ENCODE measurements around the gene C1QTNF4.

Gene C1QTNF4

GRCh38 chr11:47595029-47595428 lies 818 bp upstream of the C1QTNF4 start:
- no peak for TF ChIP-seq CTCF (IDR thresholded peaks at IDR 0.05; ENCODE audit: low read depth, low read length, missing control alignments)
- in situ Hi-C loops (cut with HindIII; ENCODE audit: low sequenced_read_pairs): no loop called here
- no peak overlapping the region for H3K4me3 ChIP-seq (ENCODE audit: low read depth, low read length)
- DNase-seq (ENCODE audit: low read depth): no peak

GRCh38 chr11:47593492-47593933 lies 698 bp downstream of the C1QTNF4 start:
- peak overlapping the region; percentile 37 for H3K4me3 ChIP-seq (ENCODE audit: low read depth, low read length)
- in situ Hi-C loops (cut with HindIII; ENCODE audit: low sequenced_read_pairs): no loop called here
- no peak for TF ChIP-seq CTCF (IDR thresholded peaks at IDR 0.05; ENCODE audit: low read depth, low read length, missing control alignments)
- no peak for DNase-seq (ENCODE audit: low read depth)

GRCh38 chr11:47592970-47593369 lies 1.2 kb downstream of the C1QTNF4 start:
- DNase-seq (ENCODE audit: low read depth): no peak
- no peak overlapping the region for H3K4me3 ChIP-seq (ENCODE audit: low read depth, low read length)
- in situ Hi-C loops (cut with HindIII; ENCODE audit: low sequenced_read_pairs): no loop called here
- no peak for TF ChIP-seq CTCF (IDR thresholded peaks at IDR 0.05; ENCODE audit: low read depth, low read length, missing control alignments)

- in situ Hi-C loops (cut with HindIII; ENCODE audit: low sequenced_read_pairs): no loop called here
- DNase-seq (ENCODE audit: low read depth): no peak
- no peak overlapping the region for H3K4me3 ChIP-seq (ENCODE audit: low read depth, low read length)
- TF ChIP-seq CTCF (IDR thresholded peaks at IDR 0.05; ENCODE audit: low read depth, low read length, missing control alignments): no peak
Measured at GRCh38 chr11:47592251-47592650, 2.0 kb downstream of the C1QTNF4 start.

- in situ Hi-C loops (cut with HindIII; ENCODE audit: low sequenced_read_pairs): no loop called here
- no peak overlapping the region for H3K4me3 ChIP-seq (ENCODE audit: low read depth, low read length)
- no peak for TF ChIP-seq CTCF (IDR thresholded peaks at IDR 0.05; ENCODE audit: low read depth, low read length, missing control alignments)
- no peak for DNase-seq (ENCODE audit: low read depth)
Measured at GRCh38 chr11:47591764-47592163, 2.4 kb downstream of the C1QTNF4 start.

- no peak for TF ChIP-seq CTCF (IDR thresholded peaks at IDR 0.05; ENCODE audit: low read depth, low read length, missing control alignments)
- peak overlapping the region; percentile 20 for H3K4me3 ChIP-seq (ENCODE audit: low read depth, low read length)
- DNase-seq (ENCODE audit: low read depth): no peak
- in situ Hi-C loops (cut with HindIII; ENCODE audit: low sequenced_read_pairs): no loop called here
Measured at GRCh38 chr11:47589977-47590861, 4.0 kb downstream of the C1QTNF4 start.

Data from astrocyte of the cerebellum (primary cell).